GM13977 (cell line): ENCODE measurements around the gene HEPN1.

Experiments used
- DNase-seq: peaks from one replicate; pipeline ENCODE4 v3.0.0; 2012; ENCODE audit warnings: low spot score
- in situ Hi-C: fragments of 300-500 bp; cut with MboI; formaldehyde crosslinking; loops from one replicate; pipeline ENCODE4 v1.12.0; 2022; ENCODE audit warnings: low sequenced_read_pairs, low pct_unique_long_range_greater_than_20kb, mixed read lengths, inconsistent platforms; ENCODE audit not compliant: unreplicated experiment
- TF ChIP-seq, protein P1 (sequence below): IDR thresholded peaks from 2 replicates; pipeline ENCODE4 v1.5.1; 2012; ENCODE audit warnings: mild to moderate bottlenecking, control low read depth; ENCODE audit not compliant: insufficient read depth; ENCODE audit errors: extremely low read depth, missing control alignments

HEPN1 gene

DNA sequence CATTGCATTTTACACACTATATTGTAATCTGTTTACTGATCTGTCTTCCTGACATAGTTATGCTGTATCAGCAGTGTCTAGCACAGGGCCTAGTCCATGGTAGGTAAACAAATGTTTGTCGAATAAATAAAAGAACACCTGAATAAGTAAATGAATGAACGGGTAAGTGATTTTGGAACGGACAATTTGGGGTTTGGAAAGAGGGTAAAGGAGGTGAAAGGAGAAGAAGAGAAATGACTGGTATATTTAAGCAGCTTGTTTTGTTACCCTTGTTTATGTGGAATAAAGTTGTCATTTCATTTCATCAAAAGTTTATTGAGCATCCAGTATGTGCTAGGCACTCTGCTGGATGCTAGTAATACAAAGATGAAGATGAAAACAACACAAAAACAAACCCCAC is at the start of gene HEPN1:
Gene HEPN1 (plus strand): TSS at position 301 of the 400 bp plus-strand sequence.
- TF ChIP-seq, protein P1, sequence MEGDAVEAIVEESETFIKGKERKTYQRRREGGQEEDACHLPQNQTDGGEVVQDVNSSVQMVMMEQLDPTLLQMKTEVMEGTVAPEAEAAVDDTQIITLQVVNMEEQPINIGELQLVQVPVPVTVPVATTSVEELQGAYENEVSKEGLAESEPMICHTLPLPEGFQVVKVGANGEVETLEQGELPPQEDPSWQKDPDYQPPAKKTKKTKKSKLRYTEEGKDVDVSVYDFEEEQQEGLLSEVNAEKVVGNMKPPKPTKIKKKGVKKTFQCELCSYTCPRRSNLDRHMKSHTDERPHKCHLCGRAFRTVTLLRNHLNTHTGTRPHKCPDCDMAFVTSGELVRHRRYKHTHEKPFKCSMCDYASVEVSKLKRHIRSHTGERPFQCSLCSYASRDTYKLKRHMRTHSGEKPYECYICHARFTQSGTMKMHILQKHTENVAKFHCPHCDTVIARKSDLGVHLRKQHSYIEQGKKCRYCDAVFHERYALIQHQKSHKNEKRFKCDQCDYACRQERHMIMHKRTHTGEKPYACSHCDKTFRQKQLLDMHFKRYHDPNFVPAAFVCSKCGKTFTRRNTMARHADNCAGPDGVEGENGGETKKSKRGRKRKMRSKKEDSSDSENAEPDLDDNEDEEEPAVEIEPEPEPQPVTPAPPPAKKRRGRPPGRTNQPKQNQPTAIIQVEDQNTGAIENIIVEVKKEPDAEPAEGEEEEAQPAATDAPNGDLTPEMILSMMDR, result no peak
- in situ Hi-C loops, result no loop called here
- DNase-seq, result no peak

DNA sequence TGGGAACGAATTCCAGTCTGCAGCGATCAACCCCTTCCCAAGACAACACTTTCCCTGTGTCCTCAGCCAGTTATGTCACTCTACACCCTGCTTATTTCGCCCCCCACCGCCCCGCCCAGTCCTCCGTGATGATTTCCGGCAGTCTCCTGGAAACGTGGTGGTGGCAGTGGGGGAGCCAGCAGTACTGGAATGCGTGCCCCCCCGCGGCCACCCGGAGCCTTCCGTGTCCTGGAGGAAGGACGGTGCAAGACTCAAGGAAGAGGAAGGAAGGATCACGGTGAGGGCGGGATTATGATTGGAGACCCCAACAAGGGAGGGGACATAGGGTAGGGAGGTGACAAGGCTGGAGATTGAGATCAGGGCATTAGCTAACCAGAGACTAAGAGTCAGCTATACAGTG is 49.7 kb upstream of the HEPN1 start:
- in situ Hi-C loops, result loop anchor here (25.0 kb wide), 1 partner anchor 457 kb away; the partner anchor contains the start of gene OR8B4
- TF ChIP-seq, protein P1, result no peak
- DNase-seq, result no peak

DNA sequence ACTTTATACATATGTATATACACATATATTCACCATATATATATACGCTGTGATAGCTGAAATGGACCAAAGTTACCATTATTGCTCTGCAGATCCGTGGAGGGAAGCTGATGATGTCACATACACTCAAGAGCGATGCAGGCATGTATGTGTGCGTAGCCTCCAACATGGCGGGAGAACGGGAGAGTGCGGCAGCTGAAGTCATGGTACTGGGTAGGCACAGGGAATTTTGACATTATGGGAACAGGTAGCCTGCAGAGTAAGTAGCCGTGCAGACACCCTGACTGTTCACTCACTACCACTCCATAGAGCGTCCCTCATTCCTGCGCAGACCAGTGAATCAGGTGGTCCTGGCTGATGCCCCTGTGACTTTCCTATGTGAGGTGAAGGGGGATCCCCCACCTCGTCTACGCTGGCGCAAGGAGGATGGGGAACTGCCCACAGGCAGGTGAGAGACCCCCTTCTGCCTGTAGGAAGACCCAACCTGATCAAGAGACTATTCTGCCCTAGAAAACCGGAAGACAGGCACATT is 49.1 kb upstream of the HEPN1 start:
- no peak for DNase-seq
- TF ChIP-seq, protein P1, result no peak
- in situ Hi-C loops, result loop anchor here (25.0 kb wide), 1 partner anchor 458 kb away; the partner anchor contains the start of gene OR8B4

DNA sequence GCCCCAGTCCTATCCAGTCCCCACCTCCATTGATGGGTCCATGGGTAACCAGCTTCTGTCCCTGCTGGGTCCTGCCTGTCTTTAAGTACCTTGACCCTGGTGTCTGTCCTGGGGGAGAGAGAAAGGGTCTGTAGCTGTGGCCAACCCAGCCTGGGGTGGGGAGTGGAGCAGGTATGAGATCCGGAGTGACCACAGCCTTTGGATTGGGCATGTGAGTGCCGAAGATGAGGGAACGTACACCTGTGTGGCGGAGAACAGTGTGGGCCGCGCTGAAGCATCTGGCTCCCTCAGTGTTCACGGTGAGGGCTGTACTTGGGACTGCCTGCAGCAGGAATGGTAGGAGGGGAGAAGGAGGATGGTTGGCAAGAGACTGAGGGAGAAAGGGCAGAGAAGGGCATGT is 48.6 kb upstream of the HEPN1 start:
- no peak for DNase-seq
- TF ChIP-seq, protein P1, result no peak
- in situ Hi-C loops, result loop anchor here (25.0 kb wide), 1 partner anchor 458 kb away; the partner anchor contains the start of gene OR8B4

DNA sequence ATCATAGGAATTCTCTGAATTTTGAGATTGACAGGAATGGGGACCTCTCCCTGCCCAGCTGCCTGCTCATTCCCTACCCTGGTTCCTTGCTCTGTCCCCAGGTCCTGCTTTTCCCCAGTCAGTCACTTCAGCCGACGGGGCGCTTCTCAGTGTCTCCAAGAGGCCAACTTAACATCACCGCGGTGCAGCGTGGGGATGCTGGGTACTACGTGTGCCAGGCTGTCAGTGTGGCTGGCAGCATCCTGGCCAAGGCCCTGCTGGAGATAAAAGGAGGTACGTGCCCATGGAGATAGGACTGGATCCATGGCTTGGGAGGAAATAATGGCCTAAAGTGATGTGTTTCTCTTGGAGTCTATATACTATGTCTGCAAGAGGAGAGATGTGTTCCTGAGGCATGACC is 46.8 kb upstream of the HEPN1 start:
- TF ChIP-seq, protein P1, result no peak
- in situ Hi-C loops, result loop anchor here (25.0 kb wide), 1 partner anchor 460 kb away; the partner anchor contains the start of gene OR8B4
- DNase-seq, result no peak

DNA sequence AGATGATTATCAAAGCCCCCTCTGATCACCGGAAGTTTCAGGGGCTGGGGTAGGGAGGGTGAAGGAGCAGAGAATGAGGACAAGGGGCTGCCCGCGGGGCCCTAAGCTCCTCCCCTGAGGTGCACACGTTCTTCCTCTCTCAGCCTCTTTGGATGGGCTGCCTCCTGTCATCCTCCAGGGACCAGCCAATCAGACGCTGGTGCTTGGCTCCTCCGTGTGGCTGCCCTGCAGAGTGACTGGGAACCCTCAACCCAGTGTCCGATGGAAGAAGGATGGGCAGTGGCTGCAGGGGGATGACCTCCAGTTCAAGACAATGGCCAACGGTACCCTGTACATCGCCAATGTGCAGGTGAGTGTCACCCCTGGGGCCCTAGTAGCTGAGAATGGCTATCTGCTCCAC is 46.3 kb upstream of the HEPN1 start:
- no peak for DNase-seq
- in situ Hi-C loops, result loop anchor here (25.0 kb wide), 1 partner anchor 460 kb away; the partner anchor contains the start of gene OR8B4
- TF ChIP-seq, protein P1, result no peak

DNA sequence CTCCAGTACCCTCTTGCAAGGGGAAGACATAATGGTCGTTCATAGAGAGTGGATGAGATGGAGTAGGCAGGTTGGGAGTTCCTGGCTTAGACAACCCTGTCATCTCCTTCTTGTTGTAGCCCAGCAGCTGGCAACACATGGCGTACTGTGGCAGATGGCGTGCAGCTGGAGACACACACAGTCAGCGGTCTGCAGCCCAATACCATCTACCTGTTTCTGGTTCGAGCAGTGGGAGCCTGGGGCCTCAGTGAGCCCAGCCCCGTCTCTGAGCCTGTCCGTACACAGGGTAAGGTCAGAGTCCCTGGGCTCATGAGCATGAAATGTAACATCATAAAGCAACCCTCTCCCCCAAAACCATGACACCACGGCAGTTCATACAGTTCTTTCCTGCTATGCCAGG is 45.1 kb upstream of the HEPN1 start:
- in situ Hi-C loops, result loop anchor here (25.0 kb wide), 1 partner anchor 462 kb away; the partner anchor contains the start of gene OR8B4
- no peak for DNase-seq
- TF ChIP-seq, protein P1, result no peak
